H1 (cell line): ENCODE results near the gene TNNC1. TPM values are rescaled to one million over a fixed set of nuclear protein-coding genes. Genes with fewer than 3 reads are reported as not detected.

Experiments
- CTCF ChIA-PET: fragments of 300-600 bp; sonication (Branson Sonifier 250); formaldehyde crosslinking; loops from one replicate; lab custom pipeline; 2021; ENCODE audit not compliant: partially characterized antibody; lab: Charles Lee
- POLR2A ChIA-PET: fragments of 300-600 bp; sonication (Branson Sonifier 250); formaldehyde crosslinking; loops from one replicate; lab custom pipeline; 2021; ENCODE audit warnings: inconsistent platforms; ENCODE audit not compliant: partially characterized antibody; lab: Charles Lee
- DNase-seq, 2 experiments: peaks; one replicate each; pipeline versions ENCODE4 v3.0.0 to v3.0.0-alpha.2; 2010 to 2022; ENCODE audit warnings: low spot score in 2 of 2, low read depth in 1 of 2, mixed read lengths in 1 of 2
- FAIRE-seq: peaks from 2 replicates; lab custom pipeline; 2011; peaks lifted over from hg19 to GRCh38; lab: Jason Lieb, UNC
- H2AFZ ChIP-seq: 2 replicates; pipeline ENCODE4 v1.8.1; 2012; ENCODE audit warnings: low read length, inconsistent platforms
- H2AK5ac ChIP-seq: 2 replicates; pipeline ENCODE4 v1.6.1; 2013; ENCODE audit warnings: low read depth, low read length
- H2BK120ac ChIP-seq: replicated peaks from 2 replicates; pipeline ENCODE3; 2013; ENCODE audit warnings: low read depth, low read length, inconsistent platforms
- H2BK12ac ChIP-seq: 2 replicates; pipeline ENCODE4 v1.6.1; 2013; ENCODE audit warnings: low read depth, low read length
- H2BK15ac ChIP-seq: 2 replicates; pipeline ENCODE4 v1.6.1; 2013; ENCODE audit warnings: low read length
- H2BK20ac ChIP-seq: 2 replicates; pipeline ENCODE4 v1.6.1; 2013; ENCODE audit warnings: low read length
- H2BK5ac ChIP-seq: 2 replicates; pipeline ENCODE4 v1.6.1; 2013; ENCODE audit warnings: low read depth, low read length
- H3K14ac ChIP-seq: 2 replicates; pipeline ENCODE4 v1.6.1; 2013; ENCODE audit warnings: inconsistent platforms; ENCODE audit not compliant: insufficient read length
- H3K18ac ChIP-seq: 2 replicates; pipeline ENCODE4 v1.6.1; 2013; ENCODE audit warnings: low read length; ENCODE audit errors: extremely low read depth
- H3K23ac ChIP-seq: 2 replicates; pipeline ENCODE4 v1.6.1; 2013; ENCODE audit warnings: inconsistent platforms; ENCODE audit not compliant: insufficient read length
- H3K23me2 ChIP-seq: 2 replicates; pipeline ENCODE4 v1.6.1; 2013; ENCODE audit warnings: low read depth, low read length
- H3K27ac ChIP-seq: 2 replicates; pipeline ENCODE4 v1.6.1; 2011; ENCODE audit warnings: low read depth, low read length, inconsistent platforms
- H3K27me3 ChIP-seq, 4 experiments: replicated peaks in 1 of 4; 1 replicate in 1 of 4; 2 replicates in 3 of 4; pipeline versions ENCODE4 v1.6.1 to v1.8.1; 2011 to 2013; ENCODE audit warnings: low read length in 3 of 4, mild to moderate bottlenecking in 3 of 4, inconsistent platforms in 2 of 4, mixed read lengths in 2 of 4, moderate library complexity in 1 of 4; ENCODE audit not compliant: control insufficient read depth in 3 of 4, insufficient read depth in 3 of 4; ENCODE audit errors: extremely low read depth in 1 of 4
- H3K36me3 ChIP-seq, 4 experiments: 2 replicates each; pipeline versions ENCODE4 v1.6.1 to v1.8.1; 2011 to 2013; ENCODE audit warnings: mild to moderate bottlenecking in 4 of 4, low read length in 3 of 4, moderate library complexity in 2 of 4, control low read depth in 1 of 4, inconsistent platforms in 1 of 4; ENCODE audit not compliant: insufficient read depth in 4 of 4, control insufficient read depth in 2 of 4
- H3K4ac ChIP-seq: replicated peaks from 2 replicates; pipeline ENCODE3; 2013; ENCODE audit warnings: low read length, low read depth, mixed read lengths, inconsistent platforms; ENCODE audit not compliant: insufficient read length
- H3K4me1 ChIP-seq, 4 experiments: replicated peaks in 1 of 4; 1 replicate in 1 of 4; 2 replicates in 3 of 4; pipeline versions ENCODE4 v1.6.1 to v1.8.1; 2011 to 2013; ENCODE audit warnings: low read length in 3 of 4, inconsistent platforms in 2 of 4, mixed read lengths in 1 of 4; ENCODE audit not compliant: insufficient read depth in 4 of 4, control insufficient read depth in 3 of 4
- H3K4me2 ChIP-seq, 2 experiments: 2 replicates each; pipeline versions ENCODE4 v1.6.1 to v1.8.1; 2011 to 2013; ENCODE audit warnings: low read depth in 2 of 2, low read length in 2 of 2, control low read depth in 1 of 2, inconsistent platforms in 1 of 2, mild to moderate bottlenecking in 1 of 2; ENCODE audit not compliant: insufficient read depth in 1 of 2
- H3K4me3 ChIP-seq, 4 experiments: fragments of 200-600, 300-600 bp in 1 of 4; sonication (generic), shearing (Covaris generic), sonication (Bioruptor Twin) in 1 of 4; 2 replicates each; pipeline versions ENCODE4 v1.5.1 to v1.8.1; 2011 to 2016; ENCODE audit warnings: low read length in 4 of 4, low read depth in 3 of 4, control low read depth in 2 of 4, inconsistent platforms in 2 of 4, mild to moderate bottlenecking in 2 of 4, mixed read lengths in 1 of 4, moderate library complexity in 1 of 4; ENCODE audit not compliant: insufficient read depth in 2 of 4; ENCODE audit errors: extremely low read depth in 1 of 4
- H3K56ac ChIP-seq: replicated peaks from 2 replicates; pipeline ENCODE3; 2013; ENCODE audit warnings: low read depth, mild to moderate bottlenecking, mixed read lengths, low read length, inconsistent platforms; ENCODE audit not compliant: insufficient read length
- H3K79me1 ChIP-seq: 2 replicates; pipeline ENCODE4 v1.6.1; 2013; ENCODE audit warnings: low read depth, low read length, control low read depth
- H3K79me2 ChIP-seq, 2 experiments: 2 replicates each; pipeline versions ENCODE4 v1.6.1 to v1.8.1; 2012 to 2013; ENCODE audit warnings: low read length in 2 of 2, mild to moderate bottlenecking in 2 of 2, inconsistent platforms in 1 of 2; ENCODE audit not compliant: insufficient read depth in 2 of 2, control insufficient read depth in 1 of 2
- H3K9ac ChIP-seq, 4 experiments: replicated peaks in 1 of 4; 1 replicate in 1 of 4; 2 replicates in 3 of 4; pipeline versions ENCODE4 v1.6.1 to v1.8.1; 2011 to 2013; ENCODE audit warnings: low read depth in 3 of 4, low read length in 3 of 4, control low read depth in 2 of 4, mild to moderate bottlenecking in 2 of 4, moderate library complexity in 2 of 4, inconsistent platforms in 1 of 4; ENCODE audit errors: extremely low read depth in 1 of 4
- H3K9me3 ChIP-seq, 2 experiments: 2 replicates each; pipeline versions ENCODE4 v1.6.1 to v1.8.1; 2012 to 2013; ENCODE audit warnings: mild to moderate bottlenecking in 2 of 2, moderate library complexity in 2 of 2, control low read depth in 1 of 2, inconsistent platforms in 1 of 2, low read depth in 1 of 2, low read length in 1 of 2, mixed read lengths in 1 of 2; ENCODE audit not compliant: insufficient read depth in 2 of 2
- H4K20me1 ChIP-seq, 2 experiments: replicated peaks in 1 of 2; 2 replicates each; pipeline versions ENCODE3 to v1.8.1; 2011 to 2013; ENCODE audit warnings: inconsistent platforms in 2 of 2, low read length in 2 of 2, mild to moderate bottlenecking in 1 of 2; ENCODE audit not compliant: insufficient read depth in 2 of 2, control insufficient read depth in 1 of 2
- H4K5ac ChIP-seq: 2 replicates; pipeline ENCODE4 v1.6.1; 2013; ENCODE audit warnings: low read length, low read depth, mixed read lengths, inconsistent platforms; ENCODE audit not compliant: insufficient read length
- H4K8ac ChIP-seq: 2 replicates; pipeline ENCODE4 v1.8.0; 2013; ENCODE audit warnings: mild to moderate bottlenecking, moderate library complexity, low read length, inconsistent platforms; ENCODE audit not compliant: insufficient read depth; ENCODE audit errors: extremely low read depth
- H4K91ac ChIP-seq: replicated peaks from 2 replicates; pipeline ENCODE3; 2013; ENCODE audit warnings: low read length, mixed read lengths, inconsistent platforms; ENCODE audit not compliant: insufficient read length
- E2F6 ChIP-seq: IDR thresholded peaks from 2 replicates; pipeline ENCODE4 v1.6.1; 2012; ENCODE audit warnings: inconsistent platforms
- TBP ChIP-seq: IDR thresholded peaks from 2 replicates; pipeline ENCODE4 v1.6.1; 2011; ENCODE audit warnings: low read depth, low read length, improper control_type of control experiment
- TEAD4 ChIP-seq: IDR thresholded peaks from 2 replicates; pipeline ENCODE4 v1.6.1; 2012; ENCODE audit warnings: low read depth, low read length, inconsistent platforms, mixed read lengths
- YY1 ChIP-seq: IDR thresholded peaks from 2 replicates; pipeline ENCODE4 v1.6.1; 2011; ENCODE audit warnings: low read depth, mild to moderate bottlenecking, low read length
- WGBS, 2 experiments: shearing (Covaris generic) in 1 of 2; methylation state at CpG; one replicate each; pipeline versions ENCODE4 v1.1.6 to v1.1.7; 2013 to 2015; ENCODE audit warnings: low lambda C conversion rate in 2 of 2, mixed read lengths in 2 of 2, inconsistent platforms in 1 of 2, low coverage in 1 of 2, missing lambda C conversion rate in 1 of 2; ENCODE audit not compliant: insufficient replicate concordance in 2 of 2, insufficient coverage in 1 of 2, insufficient read length in 1 of 2; ENCODE audit errors: extremely low coverage in 1 of 2, missing lambda C conversion rate in 1 of 2; 5-methylcytosine and 5-hydroxymethylcytosine counted together
- long read RNA-seq, 2 experiments: library from RNA in 1 of 2; library from capped mRNA in 1 of 2; stranded (forward); transcript quantifications; one replicate each; pipeline ENCODE4 v2.0.0, GENCODE V29; 2021; ENCODE audit warnings: inconsistent platforms in 1 of 2
- polyA minus RNA-seq, 3 experiments: library from RNA; depleted of rRNA, polyadenylated mRNA; stranded (reverse); fragments of >200 nt; gene quantifications; 1 replicate in 2 of 3; 2 replicates in 1 of 3; pipeline ENCODE4 v1.2.3, GENCODE V29; 2011
- polyA plus RNA-seq, 7 experiments: library from polyadenylated mRNA; depleted of rRNA in 3 of 7; stranded (reverse) in 5 of 7; unstranded in 2 of 7; fragments of >200 nt in 5 of 7; fragments of 200-250 nt in 2 of 7; gene quantifications; 1 replicate in 5 of 7; 2 replicates in 1 of 7; 4 replicates in 1 of 7; pipeline versions ENCODE4 v1.2.1 to v1.2.3, GENCODE V29; 2011 to 2013; ENCODE audit warnings: missing spikeins in 2 of 7, mixed read lengths in 2 of 7
- total RNA-seq: library from RNA; stranded (reverse); fragmentation: NEBNext Ultra II Directional; extraction: Animal tissue kit (Norgen Biotek cat#: 25700); gene quantifications from 2 replicates; pipeline ENCODE4 v1.2.1, GENCODE V29; 2021

The TNNC1 gene
- total RNA-seq (5.8 and 9.5 TPM in 2 replicates), polyA plus RNA-seq (2011; rRNA removed) (16.4 and 18.5 TPM in 2 replicates), polyA minus RNA-seq (2011; rRNA and poly(A)+ RNA removed) (2.8 and 5.0 TPM in 2 replicates)
- 29.5 TPM for polyA plus RNA-seq (2011; cell fraction: cytosol; rRNA removed)
- 12.1 TPM for polyA plus RNA-seq (2011; cell fraction: nucleus; rRNA removed)
- 11.7 to 13.0 TPM (median 12.0 TPM) in 4 replicates for polyA plus RNA-seq (2012, experiment 1 of 2)
- polyA plus RNA-seq (2012, experiment 2 of 2): 12.9 TPM
- 5.0 TPM for polyA plus RNA-seq (2013, experiment 1 of 2)
- 4.6 TPM for polyA plus RNA-seq (2013, experiment 2 of 2)
- 4.1 TPM for polyA minus RNA-seq (2011; cell fraction: cytosol; rRNA and poly(A)+ RNA removed)
- 5.0 TPM for polyA minus RNA-seq (2011; cell fraction: nucleus; rRNA and poly(A)+ RNA removed)
- long read RNA-seq, experiment 1, partial matches to known transcripts: 3 of 3 reads
- long read RNA-seq, experiment 1, other reads (novel, unspliced or antisense): 0 of 3 reads
- long read RNA-seq, experiment 2, partial matches to known transcripts: 0 of 1 reads
- long read RNA-seq, experiment 2, other reads (novel, unspliced or antisense): 0 of 1 reads

GRCh38 chr3:52453496-52454249 lies at the start of gene TNNC1:
Gene TNNC1, minus strand, starts transcription at chr3:52454041. Its CDS starts 26 bp downstream, at chr3:52454015.
- Histone ChIP-seq H2BK5ac (peak within 1 kb of the TSS; percentile 67; the same call in 1 of the 2 replicates), H3K14ac (no peak within 1 kb of the TSS), H3K4me2 (peak within 1 kb of the TSS; percentile 40 to 95; a peak in 2 of 4 replicates), H3K23ac (no peak within 1 kb of the TSS), H3K9ac (no peak within 1 kb of the TSS), H3K4me1 (peaks cover 0 to 32% (median 14%) of the 10 kb centered on the region in 4 experiments; a peak in 6 of 7 replicates), H3K79me1 (no peaks in the 10 kb centered on the region; the same call in 1 of the 2 replicates), H2AK5ac (peak within 1 kb of the TSS; percentile 11; the same call in 1 of the 2 replicates), H3K4me3 (no peak within 1 kb of the TSS; a peak in 1 of 8 replicates), H2BK12ac (peak within 1 kb of the TSS; percentile 81), H2BK15ac (peak within 1 kb of the TSS; percentile 97), H2BK20ac (peak within 1 kb of the TSS; percentile 80; the same call in 1 of the 2 replicates), H3K36me3 (peaks cover 6 to 12% (median 7%) of the 10 kb centered on the region in 4 experiments), H2AFZ (no peak within 1 kb of the TSS), H3K27ac (no peak within 1 kb of the TSS), H4K20me1 (no peaks in the 10 kb centered on the region), H3K18ac (peak within 1 kb of the TSS; percentile 42), H2BK120ac (peak within 1 kb of the TSS; percentile 38), H3K27me3 (no peaks in the 10 kb centered on the region), H3K56ac (peak within 1 kb of the TSS; percentile 36), H3K4ac (peak within 1 kb of the TSS; percentile 96), H4K91ac (peak within 1 kb of the TSS; percentile 75), H3K79me2 (peaks cover 0 to 22% of the 10 kb centered on the region in 2 experiments; a peak in 2 of 4 replicates), H3K23me2 (peaks cover 8% of the 10 kb centered on the region), H4K8ac (no peak within 1 kb of the TSS; the same call in 1 of the 2 replicates), H4K5ac (no peak within 1 kb of the TSS), H3K9me3 (no peaks in the 10 kb centered on the region)
- FAIRE-seq (no peak), DNase-seq (no peak)
- POLR2A ChIA-PET: interaction anchor here (0.6 to 2.7 kb wide), 4 partner anchors 8 to 156 kb away, joined by 3 to 8 read pairs (median 3); partner anchors contain the start of gene UQCC5
- CTCF ChIA-PET: interaction anchor here (0.7 to 12.8 kb wide), 4 partner anchors 9 to 234 kb away, joined by 3 to 109 read pairs (median 8); partner anchors contain the start of gene SEMA3G
- 66% methylated on average over 16 of the region's 16 CpGs; no CpG with 5 or more reads in 1 of the 2 experiments for WGBS, 2 experiments
- TF ChIP-seq TEAD4: peak; percentile 69
- no peak; the same call in 1 of the 2 replicates for TF ChIP-seq TBP
- no peak for TF ChIP-seq E2F6
- TF ChIP-seq YY1: no peak
